GM19467 (cell line): ENCODE data around the gene CFAP300.

ENCODE experiments used
- ATAC-seq: cut with Tn5 transposase; IDR thresholded peaks from one replicate; pipeline ENCODE4 v1.9.1; 2021; ENCODE audit warnings: mild to moderate bottlenecking, moderate library complexity; ENCODE audit not compliant: unreplicated experiment

CFAP300 gene

GRCh38 chr11:102071497-102072472, 24.5 kb downstream of the CFAP300 start:
- ATAC-seq, result no peak

- no peak for ATAC-seq
These were observed 26.0 kb downstream of the CFAP300 start for GRCh38 chr11:102073253-102073652.

- no peak for ATAC-seq
These were observed 32.4 kb downstream of the CFAP300 start for GRCh38 chr11:102079625-102080024.

GRCh38 chr11:102081313-102081712, 34.1 kb downstream of the CFAP300 start:
- ATAC-seq, result no peak

GRCh38 chr11:102085864-102086551, 38.8 kb downstream of the CFAP300 start:
- ATAC-seq, result no peak

GRCh38 chr11:102097186-102097585, 49.9 kb downstream of the CFAP300 start:
- no peak for ATAC-seq

- ATAC-seq, result no peak
These were observed 52.5 kb downstream of the CFAP300 start for GRCh38 chr11:102099755-102100154.

- no peak for ATAC-seq
These were observed 61.6 kb downstream of the CFAP300 start for GRCh38 chr11:102108734-102109440.

- peak; percentile 80 for ATAC-seq
These were observed 62.9 kb downstream of the CFAP300 start, which contains the start of gene YAP1 for GRCh38 chr11:102109896-102110760. Gene YAP1 (plus strand): TSS chr11:102110447. CDS start chr11:102110849, 402 bp downstream.

- peak; percentile 36 for ATAC-seq
These were observed 63.4 kb downstream of the CFAP300 start for GRCh38 chr11:102110761-102111010.

- no peak for ATAC-seq
These were observed 64.0 kb downstream of the CFAP300 start for GRCh38 chr11:102111011-102111786.

- no peak for ATAC-seq
These were observed 64.7 kb downstream of the CFAP300 start for GRCh38 chr11:102111787-102112508.

GRCh38 chr11:102112509-102112821, 65.2 kb downstream of the CFAP300 start:
- ATAC-seq, result no peak

GRCh38 chr11:102114032-102114431, 66.8 kb downstream of the CFAP300 start:
- ATAC-seq, result no peak

- ATAC-seq, result no peak
These were observed 68.3 kb downstream of the CFAP300 start for GRCh38 chr11:102115557-102115956.

- no peak for ATAC-seq
These were observed 69.4 kb downstream of the CFAP300 start for GRCh38 chr11:102116453-102117205.

- no peak for ATAC-seq
These were observed 70.4 kb downstream of the CFAP300 start for GRCh38 chr11:102117472-102118113.

GRCh38 chr11:102118937-102119336, 71.7 kb downstream of the CFAP300 start:
- ATAC-seq, result no peak
